Forelimb muscle (tissue), 1 donor: ENCODE measurements around the gene KYNU. TPM values are rescaled to one million over a fixed set of nuclear protein-coding genes. Genes with fewer than 3 reads are reported as not detected.
"Not testable (repeated sequence)": the region's sequence is repeated elsewhere in the genome, so short reads cannot be mapped to it uniquely, and the experiment has no call there.

Source experiments
- DNase-seq: peaks from one replicate; pipeline ENCODE4 v3.0.0-alpha.2; 2013; ENCODE audit warnings: low read depth
- polyA plus RNA-seq: library from polyadenylated mRNA; unstranded; fragments of 120-200 nt; gene quantifications from one replicate; pipeline ENCODE4 v1.2.1, GENCODE V29; 2013; ENCODE audit not compliant: insufficient read length

Gene KYNU
- polyA plus RNA-seq = 0.67 TPM

GRCh38 chr2:142877216-142877838 lies at the start of gene KYNU:
Gene KYNU (plus strand): TSS chr2:142877664. CDS start chr2:142885368, 7,704 bp downstream.
- no peak for DNase-seq

GRCh38 chr2:142834021-142834420 lies 43.4 kb upstream of the KYNU start:
- no peak for DNase-seq

- no peak for DNase-seq
Observed at GRCh38 chr2:142840436-142840835, 37.0 kb upstream of the KYNU start.

- no peak for DNase-seq
Observed at GRCh38 chr2:142841788-142842187, 35.7 kb upstream of the KYNU start.

DNA sequence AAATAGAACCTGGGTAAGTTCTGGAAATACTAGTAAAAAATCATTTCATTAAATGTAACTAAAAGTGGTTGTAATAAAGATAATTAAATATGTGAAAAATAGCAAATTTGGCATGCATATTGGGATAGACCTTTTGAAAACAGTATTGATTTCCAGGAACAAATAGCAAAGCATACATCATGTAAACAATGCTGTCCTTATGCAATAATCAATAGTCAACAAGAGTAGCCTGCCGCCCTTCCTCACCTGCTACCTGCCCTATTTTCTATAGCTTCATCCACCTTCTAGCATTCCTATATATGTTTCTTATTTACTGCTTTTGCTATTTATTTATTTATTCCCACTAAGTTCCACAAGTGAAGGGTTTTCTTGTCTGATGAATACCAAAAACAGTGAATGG lies 35.1 kb upstream of the KYNU start:
- no peak for DNase-seq

- no peak for DNase-seq
Observed at GRCh38 chr2:142843731-142844130, 33.7 kb upstream of the KYNU start.

DNA sequence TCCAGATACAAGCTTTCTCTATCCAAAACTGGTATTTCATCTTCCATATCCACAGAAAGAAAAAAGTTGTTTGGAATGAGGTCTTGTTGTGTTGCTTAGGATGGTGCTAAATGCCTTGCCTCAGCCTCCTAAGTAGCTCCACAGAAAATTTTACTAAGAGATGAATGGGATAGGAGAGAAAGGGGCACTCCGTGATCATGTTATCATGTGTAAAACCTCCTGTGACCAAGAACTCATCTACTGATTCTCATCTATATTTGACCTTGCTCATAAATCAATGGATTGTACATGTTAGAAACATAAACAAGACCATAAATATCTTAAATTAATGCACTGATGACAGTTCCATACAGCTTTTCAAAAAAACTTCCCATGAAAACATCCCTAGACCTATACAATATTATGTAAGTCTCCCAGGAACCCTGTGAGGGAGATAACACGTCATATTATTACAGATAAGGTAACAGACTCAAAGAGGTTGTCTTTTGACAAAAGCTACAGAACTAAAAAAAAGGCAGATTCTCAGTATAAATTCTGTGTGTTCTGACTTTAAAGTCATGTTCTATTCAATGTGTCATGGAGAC lies 29.3 kb upstream of the KYNU start:
- DNase-seq = no peak

DNA sequence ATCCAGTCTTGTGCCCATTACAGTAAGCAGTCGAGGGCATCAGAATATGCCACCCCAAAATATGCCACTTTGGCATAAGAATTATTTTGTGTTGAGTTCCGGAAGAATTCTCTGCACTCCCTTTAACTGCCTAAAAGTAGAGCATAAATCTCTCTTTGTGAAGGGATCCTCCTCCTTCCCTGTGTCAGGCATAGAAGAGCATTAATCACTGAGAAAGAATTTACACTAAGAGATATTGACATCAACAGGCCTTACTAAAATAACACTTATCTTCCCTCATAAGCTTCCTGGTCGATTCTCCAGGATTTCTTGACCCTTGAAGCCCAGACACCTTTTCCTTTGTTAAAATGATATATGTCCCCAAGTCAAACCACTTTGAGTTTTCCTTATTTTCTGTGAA lies 27.6 kb upstream of the KYNU start:
- no peak for DNase-seq

GRCh38 chr2:142853912-142854311 lies 23.6 kb upstream of the KYNU start:
- DNase-seq = no peak

DNA sequence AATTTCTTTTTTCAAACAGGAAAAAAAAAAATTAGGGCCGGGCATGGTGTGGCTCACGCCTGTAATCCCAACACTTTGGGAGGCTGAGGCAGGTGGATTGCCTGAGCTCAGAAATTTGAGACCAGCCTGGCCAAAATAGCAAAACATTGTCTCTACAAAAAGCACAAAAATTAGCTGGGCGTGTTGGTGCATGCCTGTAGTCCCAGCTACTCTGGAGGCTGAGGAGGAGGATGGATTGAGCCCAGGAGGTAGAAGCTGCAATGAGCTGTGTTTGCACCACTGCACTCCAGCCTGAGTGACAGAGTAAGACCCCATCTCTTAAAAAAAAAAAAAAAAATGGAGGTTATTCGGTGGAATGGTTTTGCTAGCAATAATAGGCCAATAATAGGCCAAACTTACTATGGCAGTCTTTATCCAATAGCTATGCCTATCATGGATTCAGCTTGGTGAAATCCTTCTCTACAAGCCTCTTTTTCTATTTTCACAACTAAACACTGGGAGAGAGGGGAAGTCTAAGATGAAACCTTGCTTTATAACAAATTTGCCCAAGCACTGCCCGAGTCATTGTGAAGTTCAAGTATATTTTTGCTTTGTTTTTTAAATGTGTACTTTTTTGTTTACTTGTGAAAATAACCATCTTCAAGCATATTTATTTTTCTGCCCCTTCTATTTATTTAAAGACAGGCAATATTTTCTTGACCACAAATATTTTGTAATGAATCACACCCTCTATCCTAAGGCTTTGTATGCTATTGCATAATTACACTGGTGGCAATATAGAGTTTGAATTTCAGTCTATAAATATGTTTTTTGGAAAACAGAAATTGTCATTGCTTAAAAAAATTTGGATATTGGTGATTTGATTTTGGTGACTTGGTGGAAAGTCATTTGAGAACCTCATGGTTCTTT lies 20.0 kb upstream of the KYNU start:
- DNase-seq = no peak

DNA sequence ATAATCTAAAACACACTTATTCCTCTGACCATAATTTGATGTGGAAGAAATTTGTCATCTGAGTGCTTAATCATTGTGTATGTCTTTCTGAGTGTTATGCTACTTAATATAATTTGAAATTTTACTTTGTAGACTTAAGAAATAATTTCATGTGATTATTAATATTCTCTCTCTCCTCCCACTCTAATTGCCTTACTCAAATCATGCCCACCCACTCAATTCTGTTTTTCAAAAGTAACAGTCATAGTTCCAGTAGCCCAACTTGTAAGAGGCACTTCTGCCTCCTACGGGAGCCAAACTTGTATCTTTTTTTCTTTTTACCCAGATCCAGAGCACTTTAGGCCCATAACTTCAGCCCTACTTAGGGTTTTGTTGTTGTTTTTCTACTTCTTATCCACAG lies 18.5 kb upstream of the KYNU start:
- no peak for DNase-seq

DNA sequence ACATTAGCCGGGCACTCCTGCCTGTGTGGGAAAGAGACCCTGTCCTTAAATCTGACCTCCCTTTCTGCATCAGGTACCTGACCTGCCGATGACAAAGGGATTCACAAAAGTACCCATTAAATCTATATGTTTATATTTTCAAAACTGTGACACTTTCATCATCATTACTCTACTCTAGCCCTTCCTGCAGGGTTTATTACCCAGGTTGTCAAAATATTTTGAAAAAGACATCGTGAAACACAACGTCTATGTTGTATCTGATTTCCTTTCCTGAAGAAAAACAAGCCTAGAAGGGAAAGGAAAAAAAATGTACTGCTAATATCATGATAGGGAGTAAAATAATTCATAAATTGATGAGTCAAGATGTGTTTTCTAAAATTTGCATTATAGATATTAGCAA lies 15.2 kb upstream of the KYNU start:
- no peak for DNase-seq

DNA sequence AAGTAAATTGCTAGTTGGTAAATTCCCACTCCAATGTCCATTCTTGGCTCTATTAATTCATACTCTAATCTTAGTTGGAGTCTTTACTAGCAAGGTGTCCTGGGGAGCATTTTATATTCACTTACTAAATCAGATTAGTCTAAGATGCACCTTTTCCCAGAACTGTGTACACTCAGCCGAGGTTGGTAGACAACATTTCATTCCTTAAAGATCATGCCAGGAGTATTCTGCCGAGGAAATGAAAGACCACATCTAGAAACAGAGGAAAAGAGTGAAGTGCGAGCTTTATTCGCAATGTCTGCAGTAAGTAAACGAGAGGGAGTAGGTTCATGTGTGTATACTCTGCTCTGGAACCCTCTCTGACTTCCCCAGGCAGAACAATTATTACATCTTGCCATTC lies 14.6 kb upstream of the KYNU start:
- no peak for DNase-seq

DNA sequence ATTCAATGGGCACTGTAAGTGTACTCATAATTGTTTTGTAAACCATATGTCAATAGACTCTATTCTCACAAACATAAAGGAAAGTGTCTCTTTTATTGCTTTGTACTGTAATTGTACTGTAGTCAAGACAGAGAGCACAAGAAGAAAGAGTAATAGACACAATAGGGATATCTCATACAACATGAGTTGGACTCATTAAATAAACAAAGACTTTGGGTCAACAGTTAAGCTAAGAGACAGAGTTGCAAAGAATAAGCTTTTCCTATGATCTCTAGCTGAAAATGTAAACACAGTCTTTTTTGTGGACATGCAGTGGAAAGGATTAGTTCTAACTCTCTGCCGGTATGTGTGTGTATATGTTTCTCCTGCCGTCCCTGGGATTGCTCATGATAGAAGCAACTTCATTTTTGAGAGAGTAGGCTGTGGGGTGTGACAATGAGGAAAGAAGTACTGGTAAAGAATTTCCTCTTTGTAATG lies 13.9 kb upstream of the KYNU start:
- DNase-seq = no peak

DNA sequence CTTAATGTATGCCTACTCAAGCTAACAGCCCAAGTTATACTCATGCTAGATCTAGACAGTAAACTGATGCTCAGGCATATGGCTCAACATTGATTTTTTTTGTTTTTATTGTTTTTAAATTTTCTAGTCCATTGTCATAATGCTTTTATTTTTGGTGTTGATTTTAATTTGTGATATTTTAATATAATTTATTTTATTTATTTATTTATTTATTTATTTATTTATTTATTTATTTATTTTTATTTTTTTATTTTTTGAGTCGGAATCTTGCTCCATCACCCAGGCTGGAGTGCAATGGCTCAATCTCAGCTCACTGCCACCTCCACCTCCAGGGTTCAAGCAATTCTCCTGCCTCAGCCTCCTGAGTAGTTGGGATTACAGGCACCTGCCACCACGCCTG lies 12.9 kb upstream of the KYNU start:
- DNase-seq = not testable (repeated sequence)

DNA sequence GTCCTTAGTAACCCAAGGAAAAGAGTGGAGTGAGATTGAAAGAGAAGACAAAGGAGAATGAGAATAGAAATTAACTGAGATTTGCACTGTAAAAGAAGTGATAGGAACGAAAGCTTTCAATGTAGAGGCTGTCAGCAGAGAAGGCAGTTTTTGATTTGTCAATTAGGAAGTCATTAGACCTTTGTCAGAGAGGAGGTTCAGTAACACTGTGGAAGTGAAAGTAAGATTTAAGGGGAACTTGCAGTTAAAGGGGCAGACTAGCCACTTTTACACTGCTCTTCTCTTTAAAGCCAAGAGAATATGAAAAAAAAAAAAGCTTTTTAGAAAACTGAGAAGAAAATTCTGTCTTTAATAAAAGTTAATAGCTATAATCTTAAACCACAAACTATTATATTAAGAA lies 11.5 kb upstream of the KYNU start:
- DNase-seq = peak; percentile 8

- no peak for DNase-seq
Observed at GRCh38 chr2:142866426-142866825, 11.0 kb upstream of the KYNU start.

DNA sequence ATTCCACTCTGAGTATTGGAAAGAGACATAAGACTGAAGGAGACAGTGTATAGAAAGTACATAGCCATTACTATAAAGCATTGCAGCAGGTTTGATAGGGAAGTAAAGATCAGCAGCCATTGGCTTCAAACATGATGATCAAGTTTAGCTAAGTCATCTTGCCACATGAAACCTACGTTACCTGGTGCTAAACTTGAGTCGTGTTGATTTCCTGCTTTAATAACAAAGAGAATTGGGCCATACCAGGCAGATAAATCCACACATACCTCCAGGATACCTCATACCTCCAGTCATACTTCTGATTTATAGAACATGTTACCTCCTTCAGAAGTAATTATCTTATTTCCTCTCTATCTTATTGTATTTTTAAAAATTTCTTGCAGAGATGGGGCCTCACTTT lies 10.3 kb upstream of the KYNU start:
- DNase-seq = no peak

DNA sequence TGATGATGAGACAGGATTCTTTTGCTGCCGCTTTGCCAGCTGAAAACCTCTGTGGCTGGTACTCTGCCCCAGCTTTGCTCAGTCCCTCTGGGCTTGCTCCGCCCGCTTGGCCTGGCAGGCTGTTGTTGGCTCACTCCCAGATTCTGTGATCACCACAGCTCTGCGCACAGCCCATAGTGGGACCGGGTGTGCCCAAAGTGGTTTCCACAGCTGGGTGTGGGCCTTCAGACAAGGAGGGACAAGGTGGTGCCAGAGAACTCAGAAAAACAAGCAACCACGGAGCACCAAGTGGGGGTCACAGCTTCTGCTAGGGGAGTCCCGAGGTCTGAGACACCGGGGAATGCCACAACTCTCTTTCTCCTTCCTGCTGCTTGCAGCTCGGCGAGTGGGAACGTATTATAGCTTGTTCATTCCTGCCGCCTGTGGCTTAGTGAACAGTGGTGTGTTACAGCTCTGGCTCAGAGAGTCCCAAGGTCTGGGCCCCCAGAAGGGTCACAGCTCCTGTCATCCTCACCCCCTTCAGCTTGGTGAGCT lies 9.2 kb upstream of the KYNU start:
- no peak for DNase-seq

DNA sequence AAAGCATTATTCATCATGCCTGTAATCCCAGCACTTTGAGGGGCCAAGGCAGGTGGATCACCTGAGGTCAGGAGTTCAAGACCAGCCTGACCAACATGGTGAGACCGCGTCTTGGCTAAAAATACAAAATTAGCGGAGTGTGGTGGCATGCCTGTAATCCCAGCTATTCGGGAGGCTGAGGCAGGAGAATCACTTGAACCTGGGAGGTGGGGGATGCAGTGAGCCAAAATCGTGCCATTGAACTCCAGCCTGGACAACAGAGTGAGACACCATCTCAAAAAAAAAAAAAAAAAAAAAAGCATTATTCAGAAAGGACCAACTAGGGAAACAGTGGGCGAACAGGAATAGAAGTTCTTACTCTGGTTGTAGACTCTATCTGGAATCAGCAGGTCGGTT lies 8.4 kb upstream of the KYNU start:
- not testable (repeated sequence) for DNase-seq

- DNase-seq = no peak
Observed at GRCh38 chr2:142869461-142870106, 7.9 kb upstream of the KYNU start.

GRCh38 chr2:142870526-142870925 lies 6.9 kb upstream of the KYNU start:
- no peak for DNase-seq
